DND-41 (cell line): ENCODE data around the gene KCTD20.

Experiments used
- ATAC-seq: fragments of 200-7000 bp; cut with Tn5 transposase; 3 replicates; pipeline ENCODE4 v1.9.1; 2021; ENCODE audit warnings: low read depth; ENCODE audit not compliant: insufficient read depth
- DNase-seq: peaks from one replicate; pipeline ENCODE4 v3.0.0-alpha.2; 2020
- H2AFZ ChIP-seq: 2 replicates; pipeline ENCODE4 v1.6.0; 2012; ENCODE audit warnings: low read depth, low read length
- H3K27ac ChIP-seq: 2 replicates; pipeline ENCODE4 v1.5.1; 2012; ENCODE audit warnings: low read length, inconsistent platforms
- H3K27me3 ChIP-seq: fragments of 200-600 bp; sonication (generic); 2 replicates; pipeline ENCODE4 v1.6.0; 2012; ENCODE audit warnings: low read length, mild to moderate bottlenecking, inconsistent platforms; ENCODE audit not compliant: insufficient read depth, poor library complexity
- H3K36me3 ChIP-seq: 2 replicates; pipeline ENCODE4 v1.5.1; 2012; ENCODE audit warnings: low read length, inconsistent platforms; ENCODE audit not compliant: insufficient read depth
- H3K4me1 ChIP-seq: 2 replicates; pipeline ENCODE4 v1.5.1; 2012; ENCODE audit warnings: mild to moderate bottlenecking, low read length; ENCODE audit not compliant: insufficient read depth
- H3K4me2 ChIP-seq: 2 replicates; pipeline ENCODE4 v1.6.0; 2012; ENCODE audit warnings: mild to moderate bottlenecking, moderate library complexity, low read length, inconsistent platforms; ENCODE audit not compliant: insufficient read depth
- H3K4me3 ChIP-seq, 2 experiments: fragments of 200-600 bp in 1 of 2; shearing (Covaris generic) in 1 of 2; 2 replicates each; pipeline ENCODE4 v1.5.1; 2012 to 2016; ENCODE audit warnings: inconsistent platforms in 2 of 2, low read length in 2 of 2, mild to moderate bottlenecking in 2 of 2, low read depth in 1 of 2, moderate library complexity in 1 of 2
- H3K79me2 ChIP-seq: 2 replicates; pipeline ENCODE4 v1.6.0; 2012; ENCODE audit warnings: low read length, inconsistent platforms; ENCODE audit not compliant: insufficient read depth
- H3K9ac ChIP-seq: 2 replicates; pipeline ENCODE4 v1.6.0; 2012; ENCODE audit warnings: low read depth, mild to moderate bottlenecking, inconsistent platforms, low read length, moderate library complexity
- H3K9me3 ChIP-seq: 2 replicates; pipeline ENCODE4 v1.5.1; 2012; ENCODE audit warnings: low read length, moderate library complexity, mild to moderate bottlenecking, inconsistent platforms; ENCODE audit not compliant: insufficient read depth, severe bottlenecking
- H4K20me1 ChIP-seq: 2 replicates; pipeline ENCODE4 v1.6.0; 2012; ENCODE audit warnings: low read length; ENCODE audit not compliant: insufficient read depth
- EZH2 ChIP-seq: IDR thresholded peaks from 3 replicates; pipeline ENCODE4 v1.6.1; 2012; ENCODE audit warnings: borderline replicate concordance, low read depth, mild to moderate bottlenecking, moderate library complexity, low read length, inconsistent platforms; ENCODE audit not compliant: severe bottlenecking
- TF ChIP-seq, protein P1 (sequence below): IDR thresholded peaks from 2 replicates; pipeline ENCODE4 v1.5.1; 2012; ENCODE audit warnings: borderline replicate concordance, low read length, moderate library complexity, mild to moderate bottlenecking; ENCODE audit not compliant: poor library complexity, severe bottlenecking; ENCODE audit errors: extremely low read depth

The KCTD20 gene

GRCh38 chr6:36455486-36456027 lies 12.8 kb downstream of the KCTD20 start:
- no peak overlapping the region for H3K4me2 ChIP-seq
- peaks cover 38% of the 10 kb centered on the region; the same call in 1 of the 2 replicates for H4K20me1 ChIP-seq
- H3K9ac ChIP-seq: no peak overlapping the region
- peaks cover 2% of the 10 kb centered on the region; the same call in 1 of the 2 replicates for H3K4me1 ChIP-seq
- H3K4me3 ChIP-seq: no peak overlapping the region
- H2AFZ ChIP-seq: no peak overlapping the region
- H3K79me2 ChIP-seq: peaks cover 96% of the 10 kb centered on the region
- DNase-seq: no peak
- no peak for ATAC-seq
- no peaks in the 10 kb centered on the region for H3K27me3 ChIP-seq
- H3K9me3 ChIP-seq: no peaks in the 10 kb centered on the region
- no peak for TF ChIP-seq EZH2
- TF ChIP-seq, protein P1, sequence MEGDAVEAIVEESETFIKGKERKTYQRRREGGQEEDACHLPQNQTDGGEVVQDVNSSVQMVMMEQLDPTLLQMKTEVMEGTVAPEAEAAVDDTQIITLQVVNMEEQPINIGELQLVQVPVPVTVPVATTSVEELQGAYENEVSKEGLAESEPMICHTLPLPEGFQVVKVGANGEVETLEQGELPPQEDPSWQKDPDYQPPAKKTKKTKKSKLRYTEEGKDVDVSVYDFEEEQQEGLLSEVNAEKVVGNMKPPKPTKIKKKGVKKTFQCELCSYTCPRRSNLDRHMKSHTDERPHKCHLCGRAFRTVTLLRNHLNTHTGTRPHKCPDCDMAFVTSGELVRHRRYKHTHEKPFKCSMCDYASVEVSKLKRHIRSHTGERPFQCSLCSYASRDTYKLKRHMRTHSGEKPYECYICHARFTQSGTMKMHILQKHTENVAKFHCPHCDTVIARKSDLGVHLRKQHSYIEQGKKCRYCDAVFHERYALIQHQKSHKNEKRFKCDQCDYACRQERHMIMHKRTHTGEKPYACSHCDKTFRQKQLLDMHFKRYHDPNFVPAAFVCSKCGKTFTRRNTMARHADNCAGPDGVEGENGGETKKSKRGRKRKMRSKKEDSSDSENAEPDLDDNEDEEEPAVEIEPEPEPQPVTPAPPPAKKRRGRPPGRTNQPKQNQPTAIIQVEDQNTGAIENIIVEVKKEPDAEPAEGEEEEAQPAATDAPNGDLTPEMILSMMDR: no peak
- H3K27ac ChIP-seq: no peak overlapping the region
- peaks cover 25% of the 10 kb centered on the region for H3K36me3 ChIP-seq

GRCh38 chr6:36459501-36459900 lies 16.7 kb downstream of the KCTD20 start:
- H3K79me2 ChIP-seq: peaks cover 97% of the 10 kb centered on the region
- no peak for ATAC-seq
- TF ChIP-seq EZH2: no peak
- TF ChIP-seq, protein P1: no peak

GRCh38 chr6:36460916-36461315 lies 18.1 kb downstream of the KCTD20 start:
- Histone ChIP-seq H3K9ac (no peak overlapping the region), H3K4me1 (no peaks in the 10 kb centered on the region), H2AFZ (no peak overlapping the region), H3K36me3 (peaks cover 11% of the 10 kb centered on the region; the same call in 1 of the 2 replicates), H3K79me2 (peaks cover 97% of the 10 kb centered on the region), H3K9me3 (no peaks in the 10 kb centered on the region), H3K4me3 (no peak overlapping the region), H3K27ac (no peak overlapping the region), H3K4me2 (no peak overlapping the region), H3K27me3 (no peaks in the 10 kb centered on the region), H4K20me1 (peaks cover 51% of the 10 kb centered on the region)
- no peak for ATAC-seq
- no peak for DNase-seq
- TF ChIP-seq, protein P1: no peak
- no peak for TF ChIP-seq EZH2

More at GRCh38 chr6:36459501-36459900, 16.7 kb downstream of the KCTD20 start:
- Histone ChIP-seq H3K9ac (no peak overlapping the region), H3K4me3 (no peak overlapping the region), H4K20me1 (peaks cover 58% of the 10 kb centered on the region), H3K27ac (no peak overlapping the region), H3K9me3 (no peaks in the 10 kb centered on the region), H2AFZ (no peak overlapping the region), H3K4me2 (no peak overlapping the region), H3K36me3 (peaks cover 18% of the 10 kb centered on the region), H3K4me1 (no peaks in the 10 kb centered on the region), H3K27me3 (no peaks in the 10 kb centered on the region)
- DNase-seq: no peak
